ENCODE results near the gene SLC24A3.

Gene SLC24A3

GRCh38 chr20:19769507-19769906 is 557.1 kb downstream of the SLC24A3 start:
- DNase-seq: no peak
- TF ChIP-seq CTCF (IDR thresholded peaks at IDR 0.05): no peak
- peak overlapping the region; percentile 79 for H3K27ac Mint-ChIP-seq
- H3K36me3 Mint-ChIP-seq (ENCODE audit: low read depth): peaks cover 28% of the 10 kb centered on the region
- H3K9me3 Mint-ChIP-seq: no peaks in the 10 kb centered on the region
- no peak overlapping the region for H3K4me3 Mint-ChIP-seq
- peaks cover 65% of the 10 kb centered on the region for H3K4me1 Mint-ChIP-seq
- H3K27me3 Mint-ChIP-seq (ENCODE audit: low read depth, poor library complexity): no peaks in the 10 kb centered on the region

GRCh38 chr20:19770375-19770774 is 557.9 kb downstream of the SLC24A3 start:
- peaks cover 28% of the 10 kb centered on the region for H3K36me3 Mint-ChIP-seq (ENCODE audit: low read depth)
- peaks cover 61% of the 10 kb centered on the region for H3K4me1 Mint-ChIP-seq
- H3K27me3 Mint-ChIP-seq (ENCODE audit: low read depth, poor library complexity): no peaks in the 10 kb centered on the region
- no peaks in the 10 kb centered on the region for H3K9me3 Mint-ChIP-seq
- H3K4me3 Mint-ChIP-seq: no peak overlapping the region
- DNase-seq: no peak
- H3K27ac Mint-ChIP-seq: peak overlapping the region; percentile 78
- no peak for TF ChIP-seq CTCF (IDR thresholded peaks at IDR 0.05)

- no peak for TF ChIP-seq CTCF (IDR thresholded peaks at IDR 0.05)
- no peak overlapping the region for H3K27ac Mint-ChIP-seq
These were observed 558.6 kb downstream of the SLC24A3 start for GRCh38 chr20:19771031-19771430.

More at GRCh38 chr20:19771031-19771430, 558.6 kb downstream of the SLC24A3 start:
- peaks cover 55% of the 10 kb centered on the region for H3K4me1 Mint-ChIP-seq
- peaks cover 28% of the 10 kb centered on the region for H3K36me3 Mint-ChIP-seq (ENCODE audit: low read depth)
- no peak for DNase-seq
- no peaks in the 10 kb centered on the region for H3K9me3 Mint-ChIP-seq
- H3K4me3 Mint-ChIP-seq: no peak overlapping the region
- no peaks in the 10 kb centered on the region for H3K27me3 Mint-ChIP-seq (ENCODE audit: low read depth, poor library complexity)
